Cardiac fibroblast (primary cell): ENCODE measurements around the gene ARL13A.

Experiments used
- DNase-seq, 2 donors: peaks; one replicate each; pipeline versions ENCODE4 v3.0.0 to v3.0.0-alpha.2; 2010; ENCODE audit warnings: low read depth in 2 of 2
- H3K4me3 ChIP-seq, 2 donors: replicated peaks in 1 of 2; 1 replicate in 1 of 2; 2 replicates in 1 of 2; pipeline ENCODE4 v1.5.1; 2011; ENCODE audit warnings: low read depth in 2 of 2, low read length in 2 of 2, mild to moderate bottlenecking in 2 of 2, moderate library complexity in 1 of 2
- CTCF ChIP-seq: IDR thresholded peaks from one replicate; pipeline ENCODE4 v1.5.1; 2011; ENCODE audit warnings: low read depth, mild to moderate bottlenecking, low read length, inconsistent platforms

The ARL13A gene

GRCh38 chrX:100935767-100936166 lies 33.7 kb upstream of the ARL13A start:
- no peak for TF ChIP-seq CTCF

GRCh38 chrX:100939333-100939732 lies 30.2 kb upstream of the ARL13A start:
- H3K4me3 ChIP-seq, result no peak overlapping the region
- no peak for TF ChIP-seq CTCF
- no peak for DNase-seq

More at GRCh38 chrX:100935767-100936166, 33.7 kb upstream of the ARL13A start:
- no peak overlapping the region for H3K4me3 ChIP-seq
- DNase-seq, result no peak

GRCh38 chrX:100944601-100945000 lies 24.9 kb upstream of the ARL13A start:
- DNase-seq, result no peak
- TF ChIP-seq CTCF, result no peak
- no peak overlapping the region for H3K4me3 ChIP-seq

- peak; percentile 9 to 11 for DNase-seq
- TF ChIP-seq CTCF, result no peak
- no peak overlapping the region for H3K4me3 ChIP-seq
These were observed 23.1 kb upstream of the ARL13A start for GRCh38 chrX:100946299-100946927.

GRCh38 chrX:100948557-100948956 lies 21.0 kb upstream of the ARL13A start:
- no peak for DNase-seq
- TF ChIP-seq CTCF, result no peak

GRCh38 chrX:100962811-100963210 lies 6.7 kb upstream of the ARL13A start:
- no peak overlapping the region for H3K4me3 ChIP-seq
- DNase-seq, result no peak
- TF ChIP-seq CTCF, result no peak

More at GRCh38 chrX:100948557-100948956, 21.0 kb upstream of the ARL13A start:
- H3K4me3 ChIP-seq, result no peak overlapping the region

- no peak for DNase-seq
- no peak for TF ChIP-seq CTCF
- no peak overlapping the region for H3K4me3 ChIP-seq
These were observed 5.1 kb upstream of the ARL13A start for GRCh38 chrX:100964362-100964761.
